HUES64 (cell line): ENCODE data around the gene XPC. TPM values are rescaled to one million over a fixed set of nuclear protein-coding genes. Genes with fewer than 3 reads are reported as not detected.
"Not testable (repeated sequence)": the region's sequence is repeated elsewhere in the genome, so short reads cannot be mapped to it uniquely, and the experiment has no call there.

ENCODE experiments used
- H3K27ac ChIP-seq: 2 replicates; pipeline ENCODE4 v1.7.0; 2013; ENCODE audit warnings: low read depth, low read length, inconsistent platforms
- H3K27me3 ChIP-seq: 2 replicates; pipeline ENCODE4 v1.6.1; 2013; ENCODE audit warnings: mild to moderate bottlenecking, low read length; ENCODE audit not compliant: insufficient read depth
- H3K36me3 ChIP-seq: 2 replicates; pipeline ENCODE4 v1.6.1; 2013; ENCODE audit warnings: mild to moderate bottlenecking, low read length; ENCODE audit not compliant: insufficient read depth
- H3K4me1 ChIP-seq: 2 replicates; pipeline ENCODE4 v1.6.1; 2013; ENCODE audit warnings: mild to moderate bottlenecking, low read length, moderate library complexity; ENCODE audit not compliant: insufficient read depth
- H3K4me3 ChIP-seq: 2 replicates; pipeline ENCODE4 v1.5.1; 2013; ENCODE audit warnings: mild to moderate bottlenecking, low read length, moderate library complexity
- H3K9ac ChIP-seq: 2 replicates; pipeline ENCODE4 v1.6.1; 2013; ENCODE audit warnings: mild to moderate bottlenecking, low read depth, low read length
- H3K9me3 ChIP-seq: 2 replicates; pipeline ENCODE4 v1.6.1; 2013; ENCODE audit warnings: low read depth, low read length; ENCODE audit not compliant: insufficient read depth
- WGBS: fragments of 150-250, 120-280 bp; methylation state at CpG from one replicate; pipeline ENCODE4 v1.1.7; 2013; ENCODE audit warnings: missing lambda C conversion rate; 5-methylcytosine and 5-hydroxymethylcytosine counted together
- polyA plus RNA-seq, 2 experiments: library from polyadenylated mRNA; stranded (reverse); fragments of 50-300 nt; gene quantifications; one replicate each; pipeline ENCODE4 v1.2.3, GENCODE V29; 2013

Gene XPC
- polyA plus RNA-seq (2013, experiment 1 of 2) = 19.8 TPM
- polyA plus RNA-seq (2013, experiment 2 of 2) = 24.8 TPM

DNA sequence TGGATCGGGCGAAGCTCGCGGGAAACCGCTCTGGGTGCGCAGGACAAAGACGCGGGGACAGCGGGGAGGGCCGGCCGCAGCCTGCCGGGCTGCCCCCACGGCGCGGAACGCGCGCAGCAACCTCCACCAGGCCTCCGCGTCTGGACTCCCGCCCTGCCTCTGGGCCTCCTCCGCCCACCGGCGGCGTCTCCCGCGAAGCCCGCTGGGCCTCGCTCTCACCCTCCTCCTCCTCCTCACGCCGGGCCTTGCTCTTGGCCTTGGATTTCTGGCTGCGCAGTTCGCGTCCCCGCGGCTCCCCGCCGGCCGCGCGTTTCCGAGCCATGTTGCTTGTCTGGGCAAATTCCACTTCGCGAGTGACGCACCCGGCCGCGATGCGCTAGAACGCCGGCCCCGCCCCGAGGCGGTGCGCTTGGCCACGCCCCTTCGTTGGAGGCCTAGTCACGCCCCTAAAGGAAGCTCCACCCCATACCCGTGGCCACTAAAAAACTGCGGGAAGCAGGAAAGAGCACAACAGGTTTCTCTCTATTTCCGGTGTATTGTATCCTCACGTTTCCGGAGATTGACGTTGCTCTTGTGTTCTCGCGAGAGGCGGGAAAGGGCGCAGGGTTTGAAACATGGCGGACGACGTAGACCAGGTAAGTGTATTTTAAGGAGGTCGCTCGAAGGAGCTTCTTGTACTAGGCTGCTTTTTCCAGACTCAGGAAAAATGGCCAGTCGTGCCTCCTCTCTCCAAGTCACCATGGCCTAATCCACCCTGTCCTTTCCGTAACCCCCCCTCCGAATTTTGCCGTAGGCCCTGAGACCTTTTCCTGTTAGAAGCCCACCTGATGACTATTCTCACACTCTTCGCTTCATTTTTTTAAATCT is at the start of gene XPC, which contains the start of gene LSM3:
Gene XPC, minus strand, starts transcription at position 355 of the 867 bp plus-strand sequence. Its CDS starts 33 bp downstream, at position 322.
Gene LSM3, plus strand, starts transcription at position 571 of the 867 bp plus-strand sequence. Its CDS starts 44 bp downstream, at position 615.
- under 1% methylated on average over 77 of the region's 78 CpGs for WGBS
- peak within 1 kb of the TSS; percentile 65 for H3K27ac ChIP-seq
- peak within 1 kb of the TSS; percentile 76 for H3K4me3 ChIP-seq
- no peaks in the 10 kb centered on the region for H3K9me3 ChIP-seq
- peaks cover 27% of the 10 kb centered on the region for H3K36me3 ChIP-seq
- H3K27me3 ChIP-seq = no peaks in the 10 kb centered on the region
- H3K9ac ChIP-seq = peak within 1 kb of the TSS; percentile 93
- H3K4me1 ChIP-seq = peaks cover 17% of the 10 kb centered on the region

DNA sequence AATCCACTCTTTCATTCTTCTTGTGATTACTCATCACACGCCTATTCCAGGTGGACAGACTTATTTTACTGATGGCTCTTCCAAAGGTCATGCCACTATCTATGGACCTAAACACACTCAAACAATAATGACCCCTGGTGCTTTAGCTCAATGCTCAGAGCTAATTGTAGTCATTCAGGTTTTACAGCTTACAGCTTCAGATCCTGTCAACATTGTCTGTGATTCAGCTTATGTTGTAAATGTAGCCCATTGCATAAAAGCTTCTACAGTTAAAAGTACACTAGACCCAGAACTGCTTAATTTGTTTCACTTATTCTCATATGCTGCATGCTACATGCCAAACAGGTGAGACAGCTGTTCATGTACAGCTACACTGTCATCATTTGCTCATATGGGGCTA is 49.5 kb upstream of the XPC start:
- 0 out of 2 replicates have a peak, but pooled peaks cover 11% of the 10 kb centered on the region for H3K4me1 ChIP-seq
- no peak overlapping the region for H3K4me3 ChIP-seq
- no peak overlapping the region for H3K27ac ChIP-seq
- H3K27me3 ChIP-seq = no peaks in the 10 kb centered on the region
- no peaks in the 10 kb centered on the region for H3K9me3 ChIP-seq
- no peaks in the 10 kb centered on the region for H3K36me3 ChIP-seq
- H3K9ac ChIP-seq = no peak overlapping the region
- 40% methylated on average over 1 of the region's 1 CpG for WGBS

DNA sequence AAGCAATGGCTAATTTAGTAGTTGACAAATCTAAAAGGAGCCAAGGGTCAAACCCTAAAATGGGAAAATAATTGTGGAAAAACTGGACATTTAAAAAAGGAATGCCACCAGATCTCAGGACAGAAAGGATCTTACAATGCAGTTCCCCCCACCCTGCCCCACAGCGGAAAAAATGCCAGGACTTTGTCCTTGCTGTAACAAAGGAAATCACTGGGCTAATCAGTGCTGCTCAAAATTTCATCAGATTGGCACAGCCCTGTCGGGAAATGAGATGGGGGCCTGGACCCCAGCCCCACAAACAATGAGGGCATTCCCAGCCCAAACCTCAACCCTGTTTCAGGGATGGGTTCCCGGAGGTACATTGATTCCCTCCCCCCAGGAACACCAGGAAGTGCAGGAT is 48.0 kb upstream of the XPC start:
- H3K9ac ChIP-seq, H3K27me3 ChIP-seq, H3K4me3 ChIP-seq, H3K27ac ChIP-seq, H3K36me3 ChIP-seq, H3K9me3 ChIP-seq: not testable (repeated sequence)
- 77% methylated on average over 3 of the region's 3 CpGs for WGBS
- 0 out of 2 replicates have a peak, but pooled peaks cover 11% of the 10 kb centered on the region for H3K4me1 ChIP-seq

DNA sequence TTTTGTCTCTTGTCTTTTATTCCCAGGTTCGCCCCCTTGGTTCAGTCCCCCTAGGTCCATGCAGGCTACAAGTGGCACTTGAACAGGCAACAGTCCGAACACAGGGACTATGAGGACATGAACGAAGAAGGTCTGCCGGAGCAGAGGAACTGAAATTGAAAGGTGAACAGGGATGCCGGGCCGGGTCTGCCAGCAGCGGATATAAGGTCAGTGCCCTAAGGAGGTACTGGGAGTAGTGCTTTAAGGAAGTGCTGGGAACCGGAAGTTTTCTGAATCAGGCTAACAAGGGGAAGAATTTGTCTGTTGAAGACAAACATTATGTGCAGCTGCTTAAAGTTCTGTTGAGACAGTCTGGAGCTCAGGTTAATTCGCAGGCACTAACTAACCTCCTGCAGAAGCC is 47.0 kb upstream of the XPC start:
- Histone ChIP-seq H3K4me3 (no peak overlapping the region), H3K9ac (no peak overlapping the region), H3K27me3 (no peaks in the 10 kb centered on the region), H3K36me3 (no peaks in the 10 kb centered on the region), H3K9me3 (peaks cover 16% of the 10 kb centered on the region; the same call in 1 of the 2 replicates), H3K4me1 (0 out of 2 replicates have a peak, but pooled peaks cover 11% of the 10 kb centered on the region), H3K27ac (no peak overlapping the region)
- 90% methylated on average over 9 of the region's 9 CpGs for WGBS

- Histone ChIP-seq H3K9me3 (peaks cover 21% of the 10 kb centered on the region; the same call in 1 of the 2 replicates), H3K9ac (no peak overlapping the region), H3K27ac (no peak overlapping the region), H3K27me3 (no peaks in the 10 kb centered on the region), H3K4me1 (0 out of 2 replicates have a peak, but pooled peaks cover 11% of the 10 kb centered on the region), H3K36me3 (no peaks in the 10 kb centered on the region), H3K4me3 (no peak overlapping the region)
- WGBS = 94% methylated on average over 6 of the region's 6 CpGs
These were observed 46.5 kb upstream of the XPC start for GRCh38 chr3:14224895-14225294.

DNA sequence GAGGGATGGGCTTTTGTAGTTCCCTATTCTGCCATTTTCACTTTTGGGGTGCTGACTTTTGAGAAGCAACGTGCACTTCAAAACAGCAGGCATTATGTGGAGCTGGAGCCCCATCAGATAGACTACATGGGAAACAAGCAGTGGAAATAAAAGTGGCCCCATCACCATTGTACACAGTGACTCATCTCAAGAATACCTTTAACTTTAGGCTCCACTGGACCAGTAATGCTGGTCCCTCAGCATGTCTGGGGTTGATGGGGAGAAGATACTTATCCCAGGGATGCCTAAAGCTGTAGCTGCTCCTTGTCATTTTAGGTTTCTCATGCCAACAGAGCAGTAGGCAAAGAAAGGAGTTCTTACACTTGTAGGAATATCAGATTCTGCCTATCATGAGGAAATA is 45.2 kb upstream of the XPC start:
- no peak overlapping the region for H3K9ac ChIP-seq
- H3K27ac ChIP-seq = no peak overlapping the region
- H3K4me3 ChIP-seq = no peak overlapping the region
- H3K9me3 ChIP-seq = peaks cover 24% of the 10 kb centered on the region; the same call in 1 of the 2 replicates
- H3K4me1 ChIP-seq = 0 out of 2 replicates have a peak, but pooled peaks cover 11% of the 10 kb centered on the region
- WGBS = 93% methylated on average over 1 of the region's 1 CpG
- H3K27me3 ChIP-seq = no peaks in the 10 kb centered on the region
- no peaks in the 10 kb centered on the region for H3K36me3 ChIP-seq

DNA sequence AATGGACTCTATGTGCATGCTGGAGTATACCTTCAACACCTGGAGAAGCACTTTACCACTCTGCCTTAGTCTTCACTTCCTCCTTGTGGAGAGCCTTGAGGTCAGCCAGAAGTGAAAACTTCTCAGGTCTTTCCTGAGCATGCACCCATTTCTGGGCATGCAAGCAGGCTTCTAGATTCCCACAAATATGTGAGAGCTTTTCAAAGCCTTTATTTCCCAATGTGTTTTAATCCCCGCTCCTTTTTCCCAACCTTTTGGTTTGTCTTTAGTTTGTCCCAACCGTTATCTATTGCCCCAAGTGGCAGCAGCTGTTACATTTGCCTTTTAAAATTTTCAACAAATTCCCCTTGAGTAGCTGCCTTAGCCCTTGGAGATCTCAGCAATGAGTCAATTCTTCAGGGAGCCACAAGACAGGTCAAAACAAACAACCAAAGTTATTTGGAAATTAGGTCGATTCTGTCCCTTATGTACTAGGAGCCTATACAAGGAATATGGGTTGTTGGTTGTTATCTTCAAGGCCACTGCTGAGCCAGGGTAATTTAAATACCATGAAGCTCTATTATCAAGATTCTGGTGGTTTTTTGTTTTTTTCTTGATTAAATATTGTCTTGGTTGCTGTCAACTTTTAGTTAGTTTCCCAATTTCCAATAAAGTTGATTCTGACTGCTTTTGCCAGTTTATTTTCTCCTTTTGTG is 44.6 kb upstream of the XPC start:
- H3K36me3 ChIP-seq = no peaks in the 10 kb centered on the region
- peaks cover 24% of the 10 kb centered on the region; the same call in 1 of the 2 replicates for H3K9me3 ChIP-seq
- WGBS = 85% methylated on average over 3 of the region's 3 CpGs
- no peak overlapping the region for H3K9ac ChIP-seq
- H3K27ac ChIP-seq = no peak overlapping the region
- H3K27me3 ChIP-seq = no peaks in the 10 kb centered on the region
- no peak overlapping the region for H3K4me3 ChIP-seq
- 0 out of 2 replicates have a peak, but pooled peaks cover 8% of the 10 kb centered on the region for H3K4me1 ChIP-seq

DNA sequence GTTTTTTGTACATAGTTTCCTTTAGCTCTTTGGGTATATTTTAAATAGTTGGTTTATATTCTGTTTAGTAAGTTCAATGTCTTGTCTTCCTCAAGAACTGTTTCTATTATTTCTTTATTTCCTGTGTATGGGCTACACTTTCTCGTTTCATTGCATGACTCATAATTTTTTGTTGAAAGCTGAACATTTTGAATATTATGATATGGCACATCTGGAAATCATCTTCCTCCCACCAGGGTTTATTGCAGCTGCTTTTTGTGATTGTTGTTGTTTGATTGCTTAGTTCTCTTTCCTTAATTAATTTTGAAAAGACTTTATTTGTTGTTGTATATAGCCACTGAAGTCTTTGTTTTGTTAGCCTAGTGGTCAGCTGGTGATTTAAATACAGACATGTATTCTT is 44.1 kb upstream of the XPC start:
- Histone ChIP-seq H3K9me3 (peaks cover 24% of the 10 kb centered on the region; the same call in 1 of the 2 replicates), H3K27me3 (no peaks in the 10 kb centered on the region), H3K4me3 (no peak overlapping the region), H3K27ac (no peak overlapping the region), H3K9ac (no peak overlapping the region), H3K4me1 (0 out of 2 replicates have a peak, but pooled peaks cover 6% of the 10 kb centered on the region), H3K36me3 (no peaks in the 10 kb centered on the region)
- WGBS = no CpG with 5 or more reads among the region's 1 CpG

DNA sequence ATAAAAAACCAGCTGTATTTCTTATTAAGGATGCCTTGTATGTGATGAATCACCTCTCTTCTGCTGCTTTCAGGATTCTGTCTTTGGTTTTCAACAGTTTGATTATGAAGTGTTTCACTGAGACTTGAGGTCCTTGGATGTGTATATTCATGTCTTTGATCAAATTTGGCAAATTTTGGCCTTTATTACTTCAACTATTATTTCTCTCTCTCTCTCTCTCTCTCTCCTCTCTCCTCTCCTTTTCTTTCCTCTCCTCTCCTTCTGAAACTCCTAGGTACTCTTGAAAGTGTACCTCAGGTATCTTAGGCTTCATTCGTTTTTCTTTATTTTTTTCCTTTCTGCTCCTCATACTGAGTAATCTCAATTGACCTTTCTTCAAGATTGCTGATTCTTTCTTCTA is 43.5 kb upstream of the XPC start:
- H3K4me1 ChIP-seq = 0 out of 2 replicates have a peak, but pooled peaks cover 1% of the 10 kb centered on the region
- WGBS = 100% methylated on average over 1 of the region's 1 CpG

DNA sequence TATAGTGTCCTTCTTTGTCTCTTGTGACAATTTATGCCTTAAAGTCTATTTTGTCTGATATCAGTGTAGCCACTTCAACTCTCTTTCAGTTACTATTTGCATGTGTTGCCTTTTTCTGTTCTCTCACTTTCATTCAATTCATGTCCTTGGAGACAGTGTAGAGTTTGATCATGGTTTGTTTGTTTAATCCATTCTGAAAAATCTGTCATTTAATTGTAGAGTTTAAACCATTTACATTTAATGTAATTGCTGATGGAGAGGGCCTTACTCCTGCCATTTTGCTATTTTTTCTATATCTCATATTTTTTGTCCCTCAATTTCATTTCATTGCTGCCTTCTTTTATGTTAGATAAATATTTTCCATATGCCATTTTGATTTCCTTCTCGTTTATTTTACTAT is 42.5 kb upstream of the XPC start:
- WGBS = no CpG with 5 or more reads among the region's 1 CpG
- H3K9me3 ChIP-seq = peaks cover 24% of the 10 kb centered on the region; the same call in 1 of the 2 replicates

More for the DNA sequence above, 43.5 kb upstream of the XPC start:
- Histone ChIP-seq H3K9ac (no peak overlapping the region), H3K27ac (no peak overlapping the region), H3K36me3 (no peaks in the 10 kb centered on the region), H3K27me3 (no peaks in the 10 kb centered on the region), H3K9me3 (peaks cover 24% of the 10 kb centered on the region; the same call in 1 of the 2 replicates), H3K4me3 (no peak overlapping the region)

DNA sequence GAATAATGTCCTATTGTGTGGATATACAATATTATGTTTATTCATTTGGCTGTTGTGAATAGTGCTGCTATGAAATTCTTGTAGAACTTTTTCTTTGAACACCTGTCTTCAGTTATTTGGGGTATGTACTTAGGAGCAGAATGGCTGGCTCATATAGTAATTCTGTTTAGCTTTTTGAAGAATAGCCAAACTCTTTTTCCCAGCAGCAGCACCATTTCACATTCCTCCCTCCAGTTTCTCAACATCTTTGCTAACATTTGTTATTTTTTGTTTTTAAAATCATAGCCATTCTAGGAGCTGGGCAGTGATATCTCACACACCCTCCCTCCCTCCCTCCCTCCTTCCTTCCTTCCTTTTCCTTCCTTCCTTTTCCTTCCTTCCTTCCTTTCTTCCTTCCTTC is 40.0 kb upstream of the XPC start:
- H3K4me3 ChIP-seq = no peak overlapping the region
- H3K9ac ChIP-seq = no peak overlapping the region
- H3K27me3 ChIP-seq = no peaks in the 10 kb centered on the region
- no peaks in the 10 kb centered on the region for H3K4me1 ChIP-seq
- H3K27ac ChIP-seq = no peak overlapping the region
- H3K9me3 ChIP-seq = peaks cover 24% of the 10 kb centered on the region; the same call in 1 of the 2 replicates
- H3K36me3 ChIP-seq = no peaks in the 10 kb centered on the region

More for the DNA sequence above, 42.5 kb upstream of the XPC start:
- Histone ChIP-seq H3K4me1 (no peaks in the 10 kb centered on the region), H3K4me3 (no peak overlapping the region), H3K36me3 (no peaks in the 10 kb centered on the region), H3K27ac (no peak overlapping the region), H3K27me3 (no peaks in the 10 kb centered on the region), H3K9ac (no peak overlapping the region)
